ENCODE results near the gene ANKRD34B.
A peak's percentile ranks its signal among the peaks of the same experiment; 100 is the strongest.

The ANKRD34B gene

GRCh38 chr5:80569961-80570786, at the start of gene ANKRD34B:
Gene ANKRD34B (minus strand): TSS chr5:80570280. CDS start chr5:80560019, 10,261 bp downstream.
- no peaks in the 10 kb centered on the region for H3K27me3 ChIP-seq (ENCODE audit: low read length)
- peak within 1 kb of the TSS; percentile 34 for H3K9ac ChIP-seq (ENCODE audit: low read length)
- no peaks in the 10 kb centered on the region for H3K79me2 ChIP-seq (ENCODE audit: insufficient read depth, low read length)

GRCh38 chr5:80619086-80619485, 49.0 kb upstream of the ANKRD34B start:
- no peaks in the 10 kb centered on the region for H3K9me3 ChIP-seq (ENCODE audit: insufficient read depth, low read length)
- no peak overlapping the region for H3K27ac ChIP-seq (ENCODE audit: low read depth, low read length)
- H3K9ac ChIP-seq (ENCODE audit: low read length) = no peak overlapping the region
- no peaks in the 10 kb centered on the region for H4K20me1 ChIP-seq (ENCODE audit: low read depth, low read length)
- no peak for TF ChIP-seq CTCF (IDR thresholded peaks at IDR 0.05; ENCODE audit: insufficient read depth, low read length, poor library complexity, severe bottlenecking)
- TF ChIP-seq EZH2phosphoT487 (conservative IDR thresholded peaks at IDR 0.05; ENCODE audit: low read length) = no peak
- H3K79me2 ChIP-seq (ENCODE audit: insufficient read depth, low read length) = no peaks in the 10 kb centered on the region
- no peak overlapping the region for H2AFZ ChIP-seq (ENCODE audit: low read depth, low read length, severe bottlenecking)
- no peaks in the 10 kb centered on the region for H3K36me3 ChIP-seq (ENCODE audit: low read length)
- no peaks in the 10 kb centered on the region; the same call in 1 of the 2 replicates for H3F3A ChIP-seq (ENCODE audit: insufficient read depth)
- no peak overlapping the region for H3K4me3 ChIP-seq (ENCODE audit: insufficient read depth, low read length, poor library complexity, severe bottlenecking)
- no peaks in the 10 kb centered on the region for H3K27me3 ChIP-seq (ENCODE audit: low read length)
- H3K9me2 ChIP-seq (replicated peaks; ENCODE audit: insufficient read depth, low read length) = no peaks in the 10 kb centered on the region
- no peak overlapping the region for H3K4me2 ChIP-seq (ENCODE audit: low read depth, low read length, poor library complexity, severe bottlenecking)

More at GRCh38 chr5:80569961-80570786, at the start of gene ANKRD34B:
- peak within 1 kb of the TSS; percentile 51 for H2AFZ ChIP-seq (ENCODE audit: low read depth, low read length, severe bottlenecking)
- no peaks in the 10 kb centered on the region for H4K20me1 ChIP-seq (ENCODE audit: low read depth, low read length)
- no peaks in the 10 kb centered on the region for H3F3A ChIP-seq (ENCODE audit: insufficient read depth)
- no peak within 1 kb of the TSS for H3K27ac ChIP-seq (ENCODE audit: low read depth, low read length)
- H3K9me2 ChIP-seq (replicated peaks; ENCODE audit: insufficient read depth, low read length) = no peaks in the 10 kb centered on the region
- H3K36me3 ChIP-seq (ENCODE audit: low read length) = no peaks in the 10 kb centered on the region
- peak within 1 kb of the TSS; percentile 49 for H3K4me2 ChIP-seq (ENCODE audit: low read depth, low read length, poor library complexity, severe bottlenecking)
- TF ChIP-seq EZH2phosphoT487 (conservative IDR thresholded peaks at IDR 0.05; ENCODE audit: low read length) (no peak), CTCF (IDR thresholded peaks at IDR 0.05; ENCODE audit: insufficient read depth, low read length, poor library complexity, severe bottlenecking) (no peak)
- H3K9me3 ChIP-seq (ENCODE audit: insufficient read depth, low read length) = no peaks in the 10 kb centered on the region
- peak within 1 kb of the TSS; percentile 48 for H3K4me3 ChIP-seq (ENCODE audit: insufficient read depth, low read length, poor library complexity, severe bottlenecking)

- no peak overlapping the region for H2AFZ ChIP-seq (ENCODE audit: low read depth, low read length, severe bottlenecking)
- TF ChIP-seq CTCF (IDR thresholded peaks at IDR 0.05; ENCODE audit: insufficient read depth, low read length, poor library complexity, severe bottlenecking) = no peak
- TF ChIP-seq EZH2phosphoT487 (conservative IDR thresholded peaks at IDR 0.05; ENCODE audit: low read length) = no peak
- no peak overlapping the region for H3K4me2 ChIP-seq (ENCODE audit: low read depth, low read length, poor library complexity, severe bottlenecking)
- H3K27me3 ChIP-seq (ENCODE audit: low read length) = no peaks in the 10 kb centered on the region
- H3K79me2 ChIP-seq (ENCODE audit: insufficient read depth, low read length) = no peaks in the 10 kb centered on the region
- no peak overlapping the region for H3K27ac ChIP-seq (ENCODE audit: low read depth, low read length)
- H3K9me3 ChIP-seq (ENCODE audit: insufficient read depth, low read length) = no peaks in the 10 kb centered on the region
- no peaks in the 10 kb centered on the region for H3K36me3 ChIP-seq (ENCODE audit: low read length)
- no peak overlapping the region for H3K9ac ChIP-seq (ENCODE audit: low read length)
- no peak overlapping the region for H3K4me3 ChIP-seq (ENCODE audit: insufficient read depth, low read length, poor library complexity, severe bottlenecking)
- no peaks in the 10 kb centered on the region for H3K9me2 ChIP-seq (replicated peaks; ENCODE audit: insufficient read depth, low read length)
- H4K20me1 ChIP-seq (ENCODE audit: low read depth, low read length) = no peaks in the 10 kb centered on the region
- no peaks in the 10 kb centered on the region; the same call in 1 of the 2 replicates for H3F3A ChIP-seq (ENCODE audit: insufficient read depth)
Measured at GRCh38 chr5:80618438-80618837, 48.4 kb upstream of the ANKRD34B start.
